ENCODE results near the gene OR51I2. TPM values are rescaled to one million over a fixed set of nuclear protein-coding genes. Genes with fewer than 3 reads are reported as not detected.

OR51I2 gene
- total RNA-seq (not detected), polyA plus RNA-seq (not detected)

- no peaks in the 10 kb centered on the region for H3K36me3 ChIP-seq (ENCODE audit: control insufficient read depth, insufficient read depth, low read length)
- H3K4me1 Mint-ChIP-seq, result no peaks in the 10 kb centered on the region
- no peaks in the 10 kb centered on the region for H3K27me3 ChIP-seq (ENCODE audit: control insufficient read depth, insufficient read depth, low read length)
- H3K9me3 ChIP-seq (ENCODE audit: control insufficient read depth in 2 of 2, low read length in 2 of 2), result no peaks in the 10 kb centered on the region
- H3K27ac ChIP-seq (ENCODE audit: insufficient read depth, low read length, poor library complexity, severe bottlenecking), result no peak within 1 kb of the TSS
- no peak for DNase-seq
- no peak within 1 kb of the TSS for H3K4me3 Mint-ChIP-seq
- ATAC-seq (ENCODE audit: low read depth in 2 of 2), result no peak
- H3K4me3 ChIP-seq (ENCODE audit: low read depth, low read length), result no peak within 1 kb of the TSS
- no peaks in the 10 kb centered on the region for H3K4me1 ChIP-seq (ENCODE audit: control insufficient read depth, insufficient read depth, low read length, poor library complexity, severe bottlenecking)
- H3K9me3 Mint-ChIP-seq, result no peaks in the 10 kb centered on the region
- no peak within 1 kb of the TSS for H3K27ac Mint-ChIP-seq
- H3K36me3 Mint-ChIP-seq, result no peaks in the 10 kb centered on the region
- H3K27me3 Mint-ChIP-seq, result peaks cover 5% of the 10 kb centered on the region
These were observed at the start of gene OR51I2 for GRCh38 chr11:5449023-5449422. OR51I2 (plus strand) TSS chr11:5449323; CDS start chr11:5453489, 4,166 bp downstream.

- H3K4me1 ChIP-seq (ENCODE audit: control insufficient read depth, insufficient read depth, low read length, poor library complexity, severe bottlenecking), result no peaks in the 10 kb centered on the region
- ATAC-seq (ENCODE audit: low read depth in 2 of 2), result no peak
- no peaks in the 10 kb centered on the region for H3K36me3 Mint-ChIP-seq
These were observed 44.0 kb upstream of the OR51I2 start for GRCh38 chr11:5405173-5405572.

GRCh38 chr11:5420993-5421392, 28.1 kb upstream of the OR51I2 start:
- H3K9me3 Mint-ChIP-seq, result peaks cover 0 to 5% (median 0%) of the 10 kb centered on the region in 7 donors
- DNase-seq (no peak), ATAC-seq (ENCODE audit: low read depth in 2 of 2) (no peak)
- no peaks in the 10 kb centered on the region for H3K4me1 Mint-ChIP-seq
- no peak overlapping the region for H3K4me3 Mint-ChIP-seq
- Histone ChIP-seq H3K9me3 (ENCODE audit: control insufficient read depth in 2 of 2, low read length in 2 of 2) (no peaks in the 10 kb centered on the region), H3K4me3 (ENCODE audit: low read depth, low read length) (no peak overlapping the region), H3K36me3 (ENCODE audit: control insufficient read depth, insufficient read depth, low read length) (no peaks in the 10 kb centered on the region), H3K27me3 (ENCODE audit: control insufficient read depth, insufficient read depth, low read length) (no peaks in the 10 kb centered on the region), H3K27ac (ENCODE audit: insufficient read depth, low read length, poor library complexity, severe bottlenecking) (no peak overlapping the region), H3K4me1 (ENCODE audit: control insufficient read depth, insufficient read depth, low read length, poor library complexity, severe bottlenecking) (no peaks in the 10 kb centered on the region)
- H3K36me3 Mint-ChIP-seq, result no peaks in the 10 kb centered on the region
- no peaks in the 10 kb centered on the region for H3K27me3 Mint-ChIP-seq
- H3K27ac Mint-ChIP-seq, result no peak overlapping the region

More at GRCh38 chr11:5405173-5405572, 44.0 kb upstream of the OR51I2 start:
- H3K4me3 ChIP-seq (ENCODE audit: low read depth, low read length), result no peak overlapping the region
- H3K36me3 ChIP-seq (ENCODE audit: control insufficient read depth, insufficient read depth, low read length), result no peaks in the 10 kb centered on the region
- Mint-ChIP-seq H3K4me3 (no peak overlapping the region), H3K27ac (no peak overlapping the region), H3K27me3 (peaks cover 7% of the 10 kb centered on the region), H3K4me1 (no peaks in the 10 kb centered on the region), H3K9me3 (peaks cover 0 to 6% (median 0%) of the 10 kb centered on the region in 7 donors)
- no peak for DNase-seq
- H3K27ac ChIP-seq (ENCODE audit: insufficient read depth, low read length, poor library complexity, severe bottlenecking), result no peak overlapping the region
- H3K27me3 ChIP-seq (ENCODE audit: control insufficient read depth, insufficient read depth, low read length), result no peaks in the 10 kb centered on the region
- no peaks in the 10 kb centered on the region for H3K9me3 ChIP-seq (ENCODE audit: control insufficient read depth in 2 of 2, low read length in 2 of 2)

- Histone ChIP-seq H3K27ac (ENCODE audit: insufficient read depth, low read length, poor library complexity, severe bottlenecking) (no peak within 1 kb of the TSS), H3K4me1 (ENCODE audit: control insufficient read depth, insufficient read depth, low read length, poor library complexity, severe bottlenecking) (no peaks in the 10 kb centered on the region), H3K27me3 (ENCODE audit: control insufficient read depth, insufficient read depth, low read length) (no peaks in the 10 kb centered on the region), H3K4me3 (ENCODE audit: low read depth, low read length) (no peak within 1 kb of the TSS), H3K9me3 (ENCODE audit: control insufficient read depth in 2 of 2, low read length in 2 of 2) (no peaks in the 10 kb centered on the region), H3K36me3 (ENCODE audit: control insufficient read depth, insufficient read depth, low read length) (no peaks in the 10 kb centered on the region)
- DNase-seq, result no peak
- H3K27me3 Mint-ChIP-seq, result no peaks in the 10 kb centered on the region
- H3K36me3 Mint-ChIP-seq, result no peaks in the 10 kb centered on the region
- peaks cover 0 to 5% (median 0%) of the 10 kb centered on the region in 7 donors for H3K9me3 Mint-ChIP-seq
- ATAC-seq (ENCODE audit: low read depth in 2 of 2), result no peak
- H3K4me3 Mint-ChIP-seq, result no peak within 1 kb of the TSS
- no peak within 1 kb of the TSS for H3K27ac Mint-ChIP-seq
- no peaks in the 10 kb centered on the region for H3K4me1 Mint-ChIP-seq
These were observed 27.3 kb upstream of the OR51I2 start, which contains the start of gene OR51Q1 for GRCh38 chr11:5421811-5422210. OR51Q1 (plus strand) TSS chr11:5422111; CDS start chr11:5422201, 90 bp downstream.

GRCh38 chr11:5423131-5423530, 26.0 kb upstream of the OR51I2 start:
- no peaks in the 10 kb centered on the region for H3K27me3 Mint-ChIP-seq
- Histone ChIP-seq H3K36me3 (ENCODE audit: control insufficient read depth, insufficient read depth, low read length) (no peaks in the 10 kb centered on the region), H3K27ac (ENCODE audit: insufficient read depth, low read length, poor library complexity, severe bottlenecking) (no peak overlapping the region), H3K27me3 (ENCODE audit: control insufficient read depth, insufficient read depth, low read length) (no peaks in the 10 kb centered on the region), H3K9me3 (ENCODE audit: control insufficient read depth in 2 of 2, low read length in 2 of 2) (no peaks in the 10 kb centered on the region), H3K4me1 (ENCODE audit: control insufficient read depth, insufficient read depth, low read length, poor library complexity, severe bottlenecking) (no peaks in the 10 kb centered on the region), H3K4me3 (ENCODE audit: low read depth, low read length) (no peak overlapping the region)
- no peaks in the 10 kb centered on the region for H3K36me3 Mint-ChIP-seq
- no peaks in the 10 kb centered on the region for H3K4me1 Mint-ChIP-seq
- H3K4me3 Mint-ChIP-seq, result no peak overlapping the region
- no peak for ATAC-seq (ENCODE audit: low read depth in 2 of 2)
- peaks cover 0 to 5% (median 0%) of the 10 kb centered on the region in 7 donors for H3K9me3 Mint-ChIP-seq
- DNase-seq, result no peak
- no peak overlapping the region for H3K27ac Mint-ChIP-seq

GRCh38 chr11:5441414-5441813, 7.7 kb upstream of the OR51I2 start, which contains the start of gene OR51I1:
OR51I1 (minus strand) TSS chr11:5441514; CDS start chr11:5441514, 0 bp downstream.
- no peak for ATAC-seq (ENCODE audit: low read depth in 2 of 2)

GRCh38 chr11:5443835-5444393, 5.2 kb upstream of the OR51I2 start:
- no peak for DNase-seq
- no peak overlapping the region for H3K27ac Mint-ChIP-seq
- ATAC-seq (ENCODE audit: low read depth in 2 of 2), result no peak
- Histone ChIP-seq H3K4me3 (ENCODE audit: low read depth, low read length) (no peak overlapping the region), H3K4me1 (ENCODE audit: control insufficient read depth, insufficient read depth, low read length, poor library complexity, severe bottlenecking) (no peaks in the 10 kb centered on the region), H3K27ac (ENCODE audit: insufficient read depth, low read length, poor library complexity, severe bottlenecking) (no peak overlapping the region), H3K9me3 (ENCODE audit: control insufficient read depth in 2 of 2, low read length in 2 of 2) (no peaks in the 10 kb centered on the region), H3K27me3 (ENCODE audit: control insufficient read depth, insufficient read depth, low read length) (no peaks in the 10 kb centered on the region), H3K36me3 (ENCODE audit: control insufficient read depth, insufficient read depth, low read length) (no peaks in the 10 kb centered on the region)
- no peak overlapping the region for H3K4me3 Mint-ChIP-seq
- H3K4me1 Mint-ChIP-seq, result no peaks in the 10 kb centered on the region
- peaks cover 0 to 4% (median 0%) of the 10 kb centered on the region in 7 donors for H3K9me3 Mint-ChIP-seq
- H3K36me3 Mint-ChIP-seq, result no peaks in the 10 kb centered on the region
- H3K27me3 Mint-ChIP-seq, result no peaks in the 10 kb centered on the region

More at GRCh38 chr11:5441414-5441813, 7.7 kb upstream of the OR51I2 start, which contains the start of gene OR51I1:
- H3K36me3 ChIP-seq (ENCODE audit: control insufficient read depth, insufficient read depth, low read length), result no peaks in the 10 kb centered on the region
- H3K4me3 Mint-ChIP-seq, result no peak within 1 kb of the TSS
- no peak within 1 kb of the TSS for H3K27ac Mint-ChIP-seq
- no peaks in the 10 kb centered on the region for H3K9me3 ChIP-seq (ENCODE audit: control insufficient read depth in 2 of 2, low read length in 2 of 2)
- H3K9me3 Mint-ChIP-seq, result peaks cover 0 to 4% (median 0%) of the 10 kb centered on the region in 7 donors
- no peak within 1 kb of the TSS for H3K27ac ChIP-seq (ENCODE audit: insufficient read depth, low read length, poor library complexity, severe bottlenecking)
- no peaks in the 10 kb centered on the region for H3K4me1 ChIP-seq (ENCODE audit: control insufficient read depth, insufficient read depth, low read length, poor library complexity, severe bottlenecking)
- no peak within 1 kb of the TSS for H3K4me3 ChIP-seq (ENCODE audit: low read depth, low read length)
- no peaks in the 10 kb centered on the region for H3K36me3 Mint-ChIP-seq
- H3K4me1 Mint-ChIP-seq, result no peaks in the 10 kb centered on the region
- DNase-seq, result no peak
- no peaks in the 10 kb centered on the region for H3K27me3 Mint-ChIP-seq
- no peaks in the 10 kb centered on the region for H3K27me3 ChIP-seq (ENCODE audit: control insufficient read depth, insufficient read depth, low read length)

- no peaks in the 10 kb centered on the region for H3K9me3 Mint-ChIP-seq
- no peak overlapping the region for H3K27ac Mint-ChIP-seq
- Histone ChIP-seq H3K36me3 (ENCODE audit: control insufficient read depth, insufficient read depth, low read length) (no peaks in the 10 kb centered on the region), H3K4me1 (ENCODE audit: control insufficient read depth, insufficient read depth, low read length, poor library complexity, severe bottlenecking) (no peaks in the 10 kb centered on the region), H3K27ac (ENCODE audit: insufficient read depth, low read length, poor library complexity, severe bottlenecking) (no peak overlapping the region), H3K4me3 (ENCODE audit: low read depth, low read length) (no peak overlapping the region), H3K9me3 (ENCODE audit: control insufficient read depth in 2 of 2, low read length in 2 of 2) (no peaks in the 10 kb centered on the region), H3K27me3 (ENCODE audit: control insufficient read depth, insufficient read depth, low read length) (no peaks in the 10 kb centered on the region)
- no peaks in the 10 kb centered on the region for H3K36me3 Mint-ChIP-seq
- DNase-seq (no peak), ATAC-seq (ENCODE audit: low read depth in 2 of 2) (no peak)
- H3K27me3 Mint-ChIP-seq, result peaks cover 5% of the 10 kb centered on the region
- H3K4me3 Mint-ChIP-seq, result no peak overlapping the region
- no peaks in the 10 kb centered on the region for H3K4me1 Mint-ChIP-seq
These were observed 309 bp downstream of the OR51I2 start for GRCh38 chr11:5449432-5449831.

All from CD4-positive, CD25-positive, alpha-beta regulatory T cell (primary cell).